ENCODE data around the gene PIEZO2.
"Not testable (repeated sequence)": the region's sequence is repeated elsewhere in the genome, so short reads cannot be mapped to it uniquely, and the experiment has no call there.

The PIEZO2 gene

DNA sequence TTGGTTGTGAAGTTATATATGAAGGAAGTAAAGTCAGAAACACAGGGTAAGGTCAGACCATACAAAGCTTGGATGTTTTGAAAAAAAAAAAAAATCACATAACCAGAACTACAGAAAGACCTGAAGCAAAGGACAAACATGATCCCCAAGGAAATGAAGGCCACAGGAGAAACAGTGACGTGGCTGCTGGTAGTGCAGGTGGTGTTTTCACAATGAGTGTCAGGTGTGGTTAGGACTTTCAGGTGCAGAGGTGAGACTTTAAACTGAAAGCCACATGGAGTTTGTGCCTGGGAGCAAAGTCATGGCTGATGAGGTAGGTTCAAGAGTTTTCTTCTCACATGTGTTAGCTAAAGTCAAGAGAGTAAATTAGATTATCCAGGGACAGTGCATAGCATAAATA is 270.7 kb downstream of the PIEZO2 start:
- DNase-seq, result no peak

GRCh38 chr18:10877987-10878386 is 271.4 kb downstream of the PIEZO2 start:
- DNase-seq, result no peak

- DNase-seq, result no peak
These were observed 273.6 kb downstream of the PIEZO2 start for GRCh38 chr18:10875811-10876210.

DNA sequence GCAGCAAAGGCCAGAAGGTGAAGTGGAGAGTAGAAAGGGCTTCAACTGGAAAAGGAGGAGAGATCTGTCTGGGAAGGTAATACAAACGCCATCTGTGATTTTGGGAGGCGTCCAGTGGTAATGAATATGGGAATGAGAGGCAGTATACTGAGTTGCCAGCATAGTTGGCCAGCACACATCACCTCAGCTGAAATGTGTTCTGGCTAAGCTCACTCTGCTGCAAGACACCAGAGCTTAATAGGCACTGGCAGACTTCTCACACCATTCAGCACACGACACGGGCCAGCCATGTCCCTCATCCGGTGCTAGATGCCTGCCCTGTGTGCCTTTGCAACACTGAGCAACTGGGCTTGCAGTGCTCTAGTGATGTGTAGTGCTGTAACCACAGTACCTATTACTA is 277.1 kb downstream of the PIEZO2 start:
- no peak for DNase-seq

GRCh38 chr18:10864722-10865121 is 284.6 kb downstream of the PIEZO2 start:
- no peak for DNase-seq

- DNase-seq, result no peak
These were observed 286.3 kb downstream of the PIEZO2 start for GRCh38 chr18:10863026-10863425.

DNA sequence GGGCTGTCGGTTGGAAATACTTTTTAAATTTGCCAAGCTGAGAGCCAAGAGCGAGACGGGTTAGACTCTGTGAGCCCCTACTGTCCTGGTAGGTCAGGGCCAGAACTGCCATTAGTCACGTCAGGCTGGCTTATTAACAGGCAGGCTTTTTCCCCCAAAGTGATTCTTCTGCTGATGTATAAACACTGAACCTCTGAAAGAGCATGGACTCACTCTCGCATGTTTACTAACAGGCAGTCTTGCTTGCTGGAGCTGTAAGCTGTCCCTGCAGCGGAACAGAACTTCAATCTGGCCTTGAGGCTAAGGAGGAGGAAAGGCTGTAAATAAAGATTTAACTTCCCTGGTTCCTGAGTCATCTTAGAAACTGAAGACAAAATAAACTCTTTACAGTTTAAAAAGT is 288.4 kb downstream of the PIEZO2 start:
- DNase-seq, result no peak

DNA sequence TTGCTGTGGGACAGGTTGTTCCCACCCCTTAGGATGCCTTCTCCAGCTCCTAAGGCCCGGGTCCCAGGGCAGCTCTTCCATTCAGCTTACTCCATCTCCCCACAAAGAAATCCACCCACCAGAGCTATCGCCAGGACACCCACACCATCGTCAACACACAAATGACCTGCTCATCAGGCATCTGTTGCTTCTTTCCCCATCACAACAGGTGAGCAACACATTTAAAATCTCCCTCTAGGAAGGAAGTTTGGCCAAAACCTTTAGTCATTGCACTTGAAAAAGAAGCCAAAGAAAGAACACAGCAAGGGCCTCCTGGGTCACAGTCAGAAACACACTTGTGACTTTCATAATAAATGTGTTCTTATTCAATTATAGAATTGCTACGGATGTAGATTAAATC is 289.0 kb downstream of the PIEZO2 start:
- no peak for DNase-seq

DNA sequence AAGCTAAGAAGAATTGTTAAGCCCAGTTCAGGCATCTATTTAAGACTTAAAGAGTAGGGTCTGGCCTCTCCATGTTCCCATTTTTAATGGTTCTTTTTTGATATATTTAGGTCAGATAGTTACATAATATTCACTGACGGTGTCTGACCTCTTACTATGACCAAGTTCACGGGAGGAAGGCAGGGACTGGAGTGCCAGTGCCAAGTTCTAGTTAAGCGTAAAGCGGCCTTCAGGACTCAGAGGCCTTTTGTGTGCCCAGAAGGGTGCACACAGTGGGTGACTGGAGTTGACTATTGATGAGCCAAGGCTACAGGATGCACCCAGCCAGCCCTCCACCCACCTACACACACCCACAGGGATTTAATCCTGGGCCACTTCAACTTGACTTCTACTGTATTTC is 290.9 kb downstream of the PIEZO2 start:
- no peak for DNase-seq

- no peak for DNase-seq
These were observed 293.2 kb downstream of the PIEZO2 start for GRCh38 chr18:10856132-10856531.

- DNase-seq, result no peak
These were observed 296.7 kb downstream of the PIEZO2 start for GRCh38 chr18:10852385-10853303.

DNA sequence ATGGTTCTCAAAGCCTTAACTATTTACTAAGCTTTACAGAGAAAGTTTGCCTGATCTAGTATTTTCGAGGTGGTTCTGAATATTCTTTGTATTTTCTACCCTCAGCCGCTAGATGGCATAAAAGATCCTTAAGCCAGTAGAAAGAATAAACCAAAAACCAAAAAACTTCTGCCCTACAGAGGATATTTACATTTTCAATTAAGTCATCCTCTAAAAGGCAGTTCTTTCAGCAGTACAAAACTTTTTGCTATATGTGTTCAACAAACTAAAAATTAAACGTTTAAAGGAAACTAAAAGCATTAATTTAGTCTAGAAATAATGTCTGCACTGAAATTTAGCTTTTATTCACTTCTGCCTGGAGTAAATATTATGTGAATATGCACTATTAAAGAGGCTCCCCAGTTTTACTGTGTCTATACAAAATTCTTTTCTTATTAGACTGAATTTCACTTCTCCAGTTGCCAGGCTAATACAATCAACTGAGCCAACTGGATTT is 297.5 kb downstream of the PIEZO2 start:
- DNase-seq, result no peak

- DNase-seq, result no peak
These were observed 298.5 kb downstream of the PIEZO2 start for GRCh38 chr18:10850840-10851239.

- DNase-seq, result no peak
These were observed 299.2 kb downstream of the PIEZO2 start for GRCh38 chr18:10850216-10850615.

DNA sequence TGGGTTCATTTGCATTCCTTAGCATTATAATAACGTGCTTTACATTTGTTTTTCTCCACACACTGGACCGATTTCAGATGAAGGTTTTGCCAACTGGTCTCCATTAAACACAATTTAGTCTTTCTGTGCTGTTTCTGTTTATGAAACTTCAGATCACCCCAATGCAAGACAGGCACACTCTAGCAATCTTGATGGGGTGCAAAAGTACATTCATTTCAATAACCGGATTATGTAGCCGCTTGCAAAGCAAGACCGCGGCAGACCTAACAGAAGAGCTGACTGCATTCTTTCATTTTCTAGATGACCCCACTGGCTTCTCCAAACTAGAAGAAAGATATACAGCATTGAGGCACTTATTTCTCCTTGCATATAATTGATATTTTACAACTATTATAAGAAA is 301.5 kb downstream of the PIEZO2 start:
- DNase-seq, result no peak

DNA sequence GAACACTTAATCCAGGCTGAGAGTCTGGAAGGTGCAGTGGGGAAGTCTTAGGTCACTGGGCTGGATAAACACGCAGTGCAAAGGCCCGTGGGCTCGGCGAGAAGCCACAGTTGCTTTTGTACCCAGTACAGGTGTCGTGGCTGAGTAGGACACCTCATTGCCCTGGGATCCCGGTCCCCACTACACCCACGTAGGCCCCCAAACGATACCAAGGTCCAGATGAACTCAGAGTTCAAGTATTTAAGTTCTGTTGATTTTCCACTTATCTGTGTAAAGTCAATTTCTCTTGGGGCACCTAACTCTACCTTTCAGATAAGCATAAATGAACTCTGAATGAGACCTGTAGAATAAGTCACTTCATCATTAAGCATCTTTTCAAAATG is 302.0 kb downstream of the PIEZO2 start:
- DNase-seq, result no peak

DNA sequence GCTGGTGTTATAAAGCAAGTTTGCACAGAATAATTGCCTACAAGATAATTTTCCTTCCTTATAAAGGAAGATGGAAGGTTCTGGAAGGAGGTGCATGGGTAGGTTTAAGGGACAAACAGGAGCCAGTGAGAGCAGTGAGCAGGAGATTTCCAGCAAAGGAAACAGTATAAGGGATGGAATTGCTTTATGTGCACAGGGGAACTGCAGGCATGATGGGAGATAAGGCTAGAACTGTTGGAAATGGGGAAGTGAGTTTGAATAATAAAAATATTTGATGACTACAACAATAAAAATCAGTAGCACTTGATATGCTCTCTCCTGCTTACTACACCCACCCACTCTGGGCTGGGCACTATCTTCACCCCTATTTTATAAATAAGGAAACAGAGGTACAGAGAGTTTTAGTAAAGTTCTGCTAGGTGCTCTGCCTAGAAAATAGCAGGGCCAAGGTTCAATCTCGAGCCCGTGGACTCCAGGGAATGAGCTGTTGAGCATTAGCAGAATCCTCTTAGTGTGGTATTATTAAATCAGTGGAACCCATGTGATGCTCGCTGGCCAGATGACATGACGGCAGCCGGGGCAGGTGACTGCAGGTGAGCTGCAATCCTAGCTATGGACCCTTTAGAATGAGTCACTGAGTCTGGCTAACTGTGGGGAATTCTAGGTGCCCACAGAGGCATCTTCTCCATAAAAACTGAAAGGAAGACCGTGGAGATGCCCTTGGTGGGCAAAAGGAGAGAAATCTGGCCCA is 302.5 kb downstream of the PIEZO2 start:
- no peak for DNase-seq

DNA sequence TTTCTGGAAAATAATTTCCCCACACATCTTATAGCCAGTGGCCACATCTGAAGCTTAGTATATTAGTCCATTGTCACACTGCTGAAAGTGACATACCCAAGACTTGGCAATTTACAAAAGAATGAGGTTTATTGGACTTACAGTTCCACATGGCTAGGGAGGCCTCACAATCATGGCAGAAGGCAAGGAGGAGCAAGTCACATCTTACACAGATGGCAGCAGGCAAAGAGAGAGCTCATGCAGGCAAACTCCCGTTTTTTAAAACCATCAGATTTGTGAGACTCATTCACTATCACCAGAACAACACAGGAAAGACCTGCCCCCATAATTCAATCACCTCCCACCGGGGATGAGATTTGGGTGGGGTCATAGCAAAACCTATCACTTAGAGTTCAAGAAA is 303.3 kb downstream of the PIEZO2 start:
- not testable (repeated sequence) for DNase-seq

GRCh38 chr18:10843565-10843964 is 305.8 kb downstream of the PIEZO2 start:
- DNase-seq, result no peak

DNA sequence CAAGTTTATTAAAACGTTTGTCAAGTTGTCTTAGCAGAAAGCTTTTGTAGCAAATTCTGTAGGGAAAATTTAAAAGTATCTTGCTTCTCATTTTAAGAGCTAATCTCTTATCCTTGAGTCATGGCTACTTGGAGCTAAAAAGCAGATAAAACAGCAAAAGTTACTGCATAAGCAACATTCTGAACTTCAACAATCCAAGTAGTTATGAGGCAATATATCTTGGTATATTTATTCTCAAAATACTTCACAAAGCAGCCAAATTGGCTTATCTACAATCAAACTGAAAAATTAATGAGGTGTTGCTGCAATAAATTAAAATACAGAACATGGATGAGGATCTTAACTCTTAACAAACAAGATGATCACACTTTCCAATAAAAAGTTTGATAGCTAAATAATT is 306.5 kb downstream of the PIEZO2 start:
- no peak for DNase-seq

DNA sequence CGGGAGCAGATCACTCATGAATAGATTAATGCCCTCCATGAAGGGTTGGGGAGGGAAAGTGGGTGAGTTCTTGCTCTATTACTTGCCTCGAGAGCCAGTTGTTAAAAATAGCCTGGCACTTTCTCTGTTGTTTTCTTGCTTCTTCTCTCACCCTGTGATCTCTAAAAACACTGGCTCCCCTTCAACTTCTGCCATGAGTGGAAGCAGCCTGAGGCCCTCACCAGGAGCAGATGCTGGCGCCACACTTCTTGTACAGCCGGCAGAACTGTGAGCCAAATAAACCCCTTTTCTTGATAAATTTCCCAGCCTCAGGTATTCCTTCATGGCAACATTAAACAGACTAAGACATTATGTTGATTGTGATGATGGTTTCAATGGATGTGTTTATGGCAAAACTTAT is 307.0 kb downstream of the PIEZO2 start:
- DNase-seq, result no peak

DNA sequence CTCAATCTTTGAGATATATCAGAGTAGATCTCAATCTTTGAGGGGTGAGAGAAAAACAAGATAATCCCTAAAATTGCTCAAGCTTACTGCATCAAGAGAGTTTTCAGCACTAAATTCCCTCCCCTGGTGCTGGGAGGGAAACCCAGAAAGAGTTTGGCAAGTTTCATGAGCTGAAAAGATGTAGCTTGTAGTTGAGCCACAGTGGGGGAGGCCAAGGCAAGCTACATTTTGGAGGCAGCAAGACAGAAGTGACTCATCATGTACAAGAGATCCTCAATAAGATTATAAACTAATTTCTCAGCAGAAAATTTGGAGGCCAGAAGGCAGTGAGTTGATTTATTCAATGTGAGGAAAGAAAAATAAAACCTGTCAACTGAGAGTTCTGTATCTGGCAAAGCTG is 308.2 kb downstream of the PIEZO2 start:
- DNase-seq, result no peak

DNA sequence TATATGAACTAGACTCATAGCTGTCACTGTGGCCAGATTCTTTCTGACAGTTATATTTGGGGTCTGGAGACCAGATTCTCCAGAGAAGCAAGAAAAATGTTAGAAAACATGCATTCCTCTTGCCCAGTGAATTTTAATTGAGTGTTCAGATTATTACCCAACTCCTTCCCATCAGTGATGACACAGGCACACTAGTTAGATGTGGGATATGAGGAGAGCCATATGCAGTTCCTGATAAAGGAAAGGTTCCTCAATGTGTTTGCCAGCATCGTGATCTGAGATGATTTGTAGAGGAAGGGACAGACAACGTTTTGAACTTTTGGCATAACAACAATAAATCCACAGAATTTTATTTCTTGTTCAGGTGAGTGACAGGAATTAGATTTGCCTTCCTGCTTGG is 308.6 kb downstream of the PIEZO2 start:
- no peak for DNase-seq

- DNase-seq, result no peak
These were observed 309.9 kb downstream of the PIEZO2 start for GRCh38 chr18:10839421-10839820.

All from activated gamma-delta T cell treated with Interleukin-2 at 50 U/mL for 16 hours (primary cell).